ENCODE measurements around the gene SIX1.

DNA sequence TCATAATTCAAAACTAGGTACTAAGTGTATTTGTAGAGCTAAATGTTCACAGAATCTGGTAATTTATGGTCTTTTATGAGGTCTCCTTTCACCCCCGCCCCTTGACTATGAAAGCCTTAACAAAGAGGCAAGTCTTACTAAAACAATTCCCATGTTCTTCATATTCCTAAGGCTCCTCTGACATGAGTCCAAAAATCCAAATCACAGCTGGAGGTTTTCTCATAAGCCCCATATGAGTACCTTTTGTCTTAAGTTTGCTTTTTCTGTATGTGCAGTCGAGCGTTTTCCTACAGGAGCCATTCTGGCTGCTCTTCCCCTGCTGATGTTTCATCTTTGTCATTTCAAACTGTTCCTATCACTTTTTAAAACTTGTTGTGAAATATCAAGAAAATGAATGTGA lies 55.2 kb downstream of the SIX1 start:
- TF ChIP-seq, protein P1, sequence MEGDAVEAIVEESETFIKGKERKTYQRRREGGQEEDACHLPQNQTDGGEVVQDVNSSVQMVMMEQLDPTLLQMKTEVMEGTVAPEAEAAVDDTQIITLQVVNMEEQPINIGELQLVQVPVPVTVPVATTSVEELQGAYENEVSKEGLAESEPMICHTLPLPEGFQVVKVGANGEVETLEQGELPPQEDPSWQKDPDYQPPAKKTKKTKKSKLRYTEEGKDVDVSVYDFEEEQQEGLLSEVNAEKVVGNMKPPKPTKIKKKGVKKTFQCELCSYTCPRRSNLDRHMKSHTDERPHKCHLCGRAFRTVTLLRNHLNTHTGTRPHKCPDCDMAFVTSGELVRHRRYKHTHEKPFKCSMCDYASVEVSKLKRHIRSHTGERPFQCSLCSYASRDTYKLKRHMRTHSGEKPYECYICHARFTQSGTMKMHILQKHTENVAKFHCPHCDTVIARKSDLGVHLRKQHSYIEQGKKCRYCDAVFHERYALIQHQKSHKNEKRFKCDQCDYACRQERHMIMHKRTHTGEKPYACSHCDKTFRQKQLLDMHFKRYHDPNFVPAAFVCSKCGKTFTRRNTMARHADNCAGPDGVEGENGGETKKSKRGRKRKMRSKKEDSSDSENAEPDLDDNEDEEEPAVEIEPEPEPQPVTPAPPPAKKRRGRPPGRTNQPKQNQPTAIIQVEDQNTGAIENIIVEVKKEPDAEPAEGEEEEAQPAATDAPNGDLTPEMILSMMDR (IDR thresholded peaks at IDR 0.05), result no peak
- TF ChIP-seq POLR2A (IDR thresholded peaks at IDR 0.05), result no peak
